SU-DHL-6 (cell line): ENCODE data around the gene ANGPTL1.

Source experiments
- EZH2phosphoT487 ChIP-seq: fragments of 200-600 bp; sonication (generic), shearing (Covaris generic); conservative IDR thresholded peaks from 2 replicates; pipeline ENCODE4 v1.6.1; 2018; ENCODE audit warnings: mild to moderate bottlenecking, antibody characterized with exemption, low read length, moderate library complexity, mixed read lengths
- TF ChIP-seq, protein P1 (sequence below): fragments of 200-600 bp; sonication (generic); IDR thresholded peaks from one replicate; pipeline ENCODE4 v1.5.1; 2017; ENCODE audit warnings: antibody characterized with exemption, mild to moderate bottlenecking, low read length, moderate library complexity; ENCODE audit not compliant: insufficient read depth, poor library complexity, severe bottlenecking

DNA sequence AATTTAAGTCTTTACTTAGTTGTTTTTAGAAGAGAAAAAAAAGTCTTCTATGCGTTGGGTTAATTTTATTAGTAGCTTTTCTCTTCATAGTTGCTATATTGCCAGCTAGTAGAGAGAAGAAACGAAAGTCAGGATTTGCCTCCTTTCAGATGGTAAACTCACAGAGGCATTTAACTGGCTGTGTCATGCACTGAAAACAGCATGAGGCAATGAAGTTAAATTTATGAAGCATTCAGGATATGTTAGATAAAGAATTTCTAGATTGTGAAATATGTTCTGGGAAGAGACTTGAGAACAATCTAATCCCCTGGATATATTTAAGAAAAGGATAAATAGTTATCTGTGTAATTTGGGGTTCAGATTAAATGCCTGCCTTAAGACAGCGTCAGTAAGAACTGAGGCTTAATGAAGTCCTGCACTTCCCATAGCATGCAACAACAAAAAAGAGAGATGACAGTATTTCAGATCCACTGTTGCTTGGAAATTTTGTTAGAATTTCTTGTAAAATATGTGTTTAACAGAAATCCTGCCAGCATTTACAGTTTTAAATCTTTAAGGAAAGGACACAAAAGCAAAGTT lies 1.7 kb downstream of the ANGPTL1 start:
- TF ChIP-seq, protein P1, sequence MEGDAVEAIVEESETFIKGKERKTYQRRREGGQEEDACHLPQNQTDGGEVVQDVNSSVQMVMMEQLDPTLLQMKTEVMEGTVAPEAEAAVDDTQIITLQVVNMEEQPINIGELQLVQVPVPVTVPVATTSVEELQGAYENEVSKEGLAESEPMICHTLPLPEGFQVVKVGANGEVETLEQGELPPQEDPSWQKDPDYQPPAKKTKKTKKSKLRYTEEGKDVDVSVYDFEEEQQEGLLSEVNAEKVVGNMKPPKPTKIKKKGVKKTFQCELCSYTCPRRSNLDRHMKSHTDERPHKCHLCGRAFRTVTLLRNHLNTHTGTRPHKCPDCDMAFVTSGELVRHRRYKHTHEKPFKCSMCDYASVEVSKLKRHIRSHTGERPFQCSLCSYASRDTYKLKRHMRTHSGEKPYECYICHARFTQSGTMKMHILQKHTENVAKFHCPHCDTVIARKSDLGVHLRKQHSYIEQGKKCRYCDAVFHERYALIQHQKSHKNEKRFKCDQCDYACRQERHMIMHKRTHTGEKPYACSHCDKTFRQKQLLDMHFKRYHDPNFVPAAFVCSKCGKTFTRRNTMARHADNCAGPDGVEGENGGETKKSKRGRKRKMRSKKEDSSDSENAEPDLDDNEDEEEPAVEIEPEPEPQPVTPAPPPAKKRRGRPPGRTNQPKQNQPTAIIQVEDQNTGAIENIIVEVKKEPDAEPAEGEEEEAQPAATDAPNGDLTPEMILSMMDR, result no peak
- TF ChIP-seq EZH2phosphoT487, result no peak
